IPS-20b (cell line): Measurements from ENCODE around the gene SMPD2.

Source experiments
- H3K27ac ChIP-seq: one replicate; pipeline ENCODE4 v1.5.1; 2013; ENCODE audit warnings: low read length
- H3K27me3 ChIP-seq: 2 replicates; pipeline ENCODE4 v1.6.1; 2013; ENCODE audit warnings: mild to moderate bottlenecking, low read length, inconsistent platforms; ENCODE audit not compliant: insufficient read depth
- H3K36me3 ChIP-seq: 2 replicates; pipeline ENCODE4 v1.6.1; 2013; ENCODE audit warnings: low read depth, mild to moderate bottlenecking, inconsistent platforms, low read length, moderate library complexity; ENCODE audit not compliant: insufficient read depth
- H3K4me1 ChIP-seq: 2 replicates; pipeline ENCODE4 v1.6.1; 2013; ENCODE audit warnings: mild to moderate bottlenecking, control low read depth, inconsistent platforms, low read length, moderate library complexity; ENCODE audit not compliant: insufficient read depth
- H3K4me3 ChIP-seq: 2 replicates; pipeline ENCODE4 v1.5.1; 2013; ENCODE audit warnings: mild to moderate bottlenecking, low read length, inconsistent platforms
- H3K9ac ChIP-seq: 2 replicates; pipeline ENCODE4 v1.6.1; 2013; ENCODE audit warnings: low read depth, mild to moderate bottlenecking, inconsistent platforms, low read length, moderate library complexity
- H3K9me3 ChIP-seq: 2 replicates; pipeline ENCODE4 v1.6.1; 2013; ENCODE audit warnings: mild to moderate bottlenecking, low read depth, low read length, inconsistent platforms; ENCODE audit not compliant: insufficient read depth

Gene SMPD2

DNA sequence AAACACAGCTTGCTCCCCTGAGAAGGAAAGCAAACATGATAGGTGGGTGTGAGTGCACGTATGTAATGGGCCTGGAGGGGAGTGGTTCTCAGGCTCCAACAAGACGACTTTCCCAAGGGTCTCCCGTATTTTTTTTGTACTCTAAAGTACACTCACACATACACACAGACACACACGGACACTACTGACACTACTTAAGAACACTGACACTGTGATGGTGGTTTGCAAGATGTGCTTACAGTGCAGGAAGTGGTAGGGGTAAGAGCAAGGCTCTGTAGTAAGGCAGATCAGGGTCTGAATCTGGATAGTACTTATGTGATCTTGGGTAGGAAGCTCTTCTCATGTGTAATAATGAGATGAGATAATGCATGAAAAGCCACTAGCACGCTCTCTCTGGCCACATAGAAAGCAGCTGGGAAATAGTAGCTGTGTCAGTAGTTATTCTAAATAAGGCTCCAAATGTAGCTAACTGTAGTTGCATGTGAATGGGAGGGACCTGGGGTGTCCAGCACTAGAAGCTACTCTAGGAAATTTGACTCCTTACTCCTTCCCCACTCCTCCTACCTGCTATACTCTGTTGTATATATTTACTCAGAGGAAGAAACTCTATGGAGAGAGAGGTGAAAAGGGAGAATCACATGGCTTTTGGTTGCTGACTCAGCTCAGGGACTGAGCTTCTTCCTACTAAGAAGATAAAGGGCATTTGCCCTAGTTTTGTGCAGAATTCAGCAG is 50.8 kb downstream of the SMPD2 start:
- H3K9ac ChIP-seq = peak overlapping the region; percentile 39; the same call in 1 of the 2 replicates
- peak overlapping the region; percentile 28; the same call in 1 of the 2 replicates for H3K4me3 ChIP-seq

More for the DNA sequence above, 50.8 kb downstream of the SMPD2 start:
- peak overlapping the region; percentile 57 for H3K27ac ChIP-seq
- no peaks in the 10 kb centered on the region for H3K9me3 ChIP-seq
- H3K36me3 ChIP-seq = no peaks in the 10 kb centered on the region
- peaks cover 36% of the 10 kb centered on the region for H3K4me1 ChIP-seq
- no peaks in the 10 kb centered on the region for H3K27me3 ChIP-seq
